GM19240 (cell line): Measurements from ENCODE around the gene EZR.

Experiments
- DNase-seq: peaks from one replicate; pipeline ENCODE4 v3.0.0; 2011; ENCODE audit warnings: low spot score; ENCODE audit not compliant: insufficient read length

The EZR gene

DNA sequence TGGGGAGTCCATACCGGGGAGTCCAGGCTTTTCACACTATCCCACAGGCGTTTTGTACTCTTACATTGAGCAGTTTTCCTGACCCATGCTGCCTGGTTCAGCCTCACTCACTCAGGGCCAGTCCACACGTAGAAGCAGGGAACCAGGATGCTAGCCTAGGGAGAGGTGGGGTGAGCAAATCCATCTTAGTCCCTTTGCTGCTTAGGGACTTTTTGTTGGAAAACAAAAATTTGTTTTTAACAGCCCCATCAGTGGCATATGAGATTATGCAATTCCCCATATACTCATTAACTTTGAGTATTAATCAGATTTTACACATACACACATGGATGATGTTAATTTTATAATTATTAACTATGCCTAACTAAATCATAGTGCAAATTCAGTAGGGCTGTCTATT is 84.2 kb downstream of the EZR start:
- DNase-seq: no peak

DNA sequence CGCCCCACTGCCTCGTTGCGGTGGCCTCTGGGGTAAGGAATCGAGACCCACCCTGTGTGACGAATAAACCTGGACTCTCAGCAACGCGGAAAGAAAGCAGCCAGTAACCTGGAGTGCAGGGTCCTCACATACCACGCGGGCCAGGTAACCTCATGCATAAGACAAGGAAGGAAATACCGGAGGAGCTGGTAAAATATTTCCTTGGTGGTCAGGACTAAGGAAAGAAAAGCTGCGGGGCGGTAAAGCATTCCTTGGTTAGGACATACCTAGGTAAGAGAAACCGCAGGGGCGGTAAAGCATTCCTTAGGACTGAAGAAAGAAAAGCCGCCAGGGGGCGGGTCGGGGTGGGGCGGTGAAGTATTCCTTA is 88.6 kb downstream of the EZR start:
- no peak for DNase-seq

DNA sequence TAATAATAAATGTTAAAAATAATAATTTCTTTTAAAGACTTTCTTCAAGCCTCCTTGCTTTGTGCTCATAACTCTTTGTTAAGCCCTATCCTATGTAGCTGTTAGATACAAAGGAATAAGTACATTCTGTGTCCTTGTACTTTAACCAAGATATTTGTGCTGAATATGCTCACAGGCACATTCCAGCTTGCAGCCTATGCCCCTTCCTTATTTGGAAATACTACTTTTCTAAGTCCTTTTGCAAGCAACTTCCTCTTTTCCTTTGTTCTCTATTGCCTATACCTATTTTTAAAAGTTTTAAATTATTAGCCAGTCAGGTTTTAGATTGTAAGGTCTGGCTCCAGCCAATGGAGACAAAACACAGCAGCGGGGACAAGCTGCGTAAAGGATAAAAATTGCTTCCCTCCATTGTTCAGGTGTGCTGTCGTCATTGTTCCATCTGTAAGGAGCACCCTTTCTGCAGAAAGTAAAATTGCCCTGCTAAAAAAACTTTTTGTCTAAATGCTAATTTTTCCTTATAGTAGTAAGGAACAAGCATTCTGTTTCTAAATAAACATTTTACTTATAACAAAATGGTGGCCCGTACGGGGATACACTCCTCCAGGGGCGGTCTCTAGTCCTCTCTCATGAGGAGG is 89.1 kb downstream of the EZR start:
- no peak for DNase-seq

DNA sequence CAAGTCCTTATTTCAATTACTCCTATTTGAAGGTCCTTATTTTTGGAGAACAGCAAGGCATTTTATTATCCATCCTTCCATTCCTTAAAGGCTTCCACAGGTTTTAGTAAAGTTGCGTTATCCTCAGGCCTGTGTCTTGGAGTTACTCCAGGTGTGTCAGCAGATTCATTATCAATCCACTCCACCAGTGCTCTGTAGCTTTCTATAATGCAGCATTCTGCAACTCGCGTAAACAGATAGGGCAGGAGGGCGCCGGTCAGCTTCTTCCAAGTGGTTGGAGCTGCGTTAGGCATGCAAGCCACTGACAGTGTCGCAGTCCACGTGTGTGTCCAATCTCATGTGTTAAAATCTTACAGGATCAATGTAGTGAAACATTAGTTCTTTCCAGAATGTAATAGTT is 93.5 kb downstream of the EZR start:
- no peak for DNase-seq

DNA sequence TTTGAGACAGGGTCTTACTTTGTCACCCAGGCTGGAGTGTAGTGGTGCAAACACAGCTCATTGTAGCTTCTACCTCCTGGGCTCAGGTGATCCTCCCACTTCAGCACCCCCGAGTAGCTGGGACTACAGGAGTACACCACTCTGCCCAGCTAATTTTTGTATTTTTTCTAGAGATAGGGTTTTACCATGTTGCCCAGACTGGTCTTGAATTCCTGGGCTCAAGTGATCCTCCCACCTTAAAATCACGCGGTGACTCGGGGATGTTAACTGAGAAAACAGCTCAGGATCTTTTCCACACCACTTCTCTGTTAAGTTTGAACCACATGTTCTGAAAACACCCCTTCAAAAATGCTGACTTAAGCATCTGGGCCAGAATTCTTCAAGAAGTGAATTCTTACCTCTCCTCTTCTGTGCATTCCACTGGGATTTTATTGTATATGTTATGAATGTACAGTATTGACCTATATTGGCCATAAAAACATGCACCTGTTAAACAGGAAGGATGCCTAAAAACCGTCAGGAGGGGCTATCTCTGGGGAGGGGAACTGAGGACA is 96.9 kb downstream of the EZR start:
- DNase-seq: no peak

DNA sequence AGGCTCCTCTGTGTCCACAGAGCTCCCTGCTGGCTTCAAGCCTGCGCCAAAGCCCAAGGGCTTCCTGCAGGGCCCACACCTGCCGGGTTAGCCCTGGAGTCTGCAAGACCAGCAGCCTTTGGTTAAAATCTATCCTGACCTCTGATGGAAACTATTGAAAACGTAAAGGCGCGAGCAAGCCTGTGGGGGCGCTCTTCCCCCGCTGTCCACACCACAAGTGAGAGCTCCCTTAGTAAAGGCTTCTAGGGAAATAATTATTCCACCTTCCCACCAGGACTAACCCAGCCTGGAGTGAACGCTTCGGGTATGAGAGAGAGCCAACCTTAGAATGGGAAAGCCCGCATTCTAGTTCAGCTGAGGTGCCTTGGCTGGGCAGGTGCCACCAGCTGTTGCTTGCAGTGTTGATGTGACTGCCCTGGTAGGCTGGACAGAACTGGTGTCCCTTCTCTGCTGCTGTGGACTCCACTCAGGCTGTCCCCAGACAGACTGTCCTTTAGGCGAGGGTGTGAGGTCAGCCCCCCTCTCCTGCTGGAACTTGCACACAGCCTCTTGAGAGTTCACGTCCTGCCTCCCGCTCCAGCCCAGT is 100.6 kb downstream of the EZR start:
- DNase-seq: no peak

DNA sequence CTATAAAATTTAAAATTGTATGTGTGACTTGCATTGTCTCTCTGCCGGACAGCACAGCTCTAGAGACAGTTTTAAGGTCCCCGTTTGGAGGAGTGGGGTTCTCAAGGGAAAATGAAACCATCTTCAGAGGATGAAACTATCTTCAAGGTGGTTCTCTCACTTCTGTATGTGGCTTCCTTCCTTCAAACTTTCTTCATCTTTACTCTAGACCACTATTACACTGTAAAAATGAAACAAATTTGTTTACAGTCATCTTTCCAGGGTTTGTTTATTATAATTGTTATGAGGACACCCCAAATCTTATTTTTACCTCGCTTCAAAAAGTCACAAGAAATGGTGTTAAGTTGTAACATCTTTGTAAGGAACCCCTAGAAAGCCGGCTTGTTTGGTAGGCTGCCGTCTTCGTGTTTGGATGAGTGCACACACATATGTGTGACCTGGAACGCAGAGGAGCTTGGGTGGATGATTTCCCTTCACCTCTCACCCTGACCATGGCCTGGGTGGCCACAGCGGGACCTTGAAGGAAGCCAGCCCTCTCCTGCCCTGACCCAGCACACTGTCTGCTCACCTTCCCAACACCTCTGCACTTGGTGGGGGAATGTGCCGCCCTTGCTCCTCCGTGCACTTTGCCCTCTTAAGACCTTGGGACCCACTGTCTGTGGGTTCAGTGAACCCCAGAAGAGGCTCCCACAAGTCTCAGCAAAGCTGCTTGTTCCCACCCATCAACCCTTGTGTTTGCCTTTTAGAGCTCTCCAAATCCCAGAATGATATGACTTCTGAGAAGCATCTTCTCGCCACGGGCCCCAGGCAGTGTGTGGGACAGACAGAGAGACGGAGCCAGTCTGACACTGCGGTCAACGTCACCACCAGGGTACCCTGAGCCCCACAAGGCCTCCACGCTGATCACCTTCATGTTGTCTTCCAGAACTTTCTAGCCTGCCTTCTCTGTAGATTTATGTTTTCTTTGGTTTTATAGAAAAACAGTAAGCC is 101.5 kb downstream of the EZR start:
- DNase-seq: peak; percentile 33
